Motor neuron (in vitro differentiated cells): Measurements from ENCODE around the gene ADAM17. TPM values are rescaled to one million over a fixed set of nuclear protein-coding genes. Genes with fewer than 3 reads are reported as not detected.
"Not testable (repeated sequence)": the region's sequence is repeated elsewhere in the genome, so short reads cannot be mapped to it uniquely, and the experiment has no call there.

Experiments used
- ATAC-seq, 8 experiments: fragments of 200-7000 bp; cut with Tn5 transposase; replicated peaks in 6 of 8; 2 replicates each; pipeline ENCODE4 v1.8.0; 2021; ENCODE audit warnings: mild to moderate bottlenecking in 8 of 8, moderate library complexity in 8 of 8
- H3K27ac ChIP-seq, 2 donors: fragments of 250-450 bp; sonication (Bioruptor Pico); 2 replicates each; pipeline ENCODE4 v1.9.0; 2021; ENCODE audit warnings: antibody characterized with exemption in 2 of 2, mild to moderate bottlenecking in 2 of 2, moderate library complexity in 1 of 2
- H3K4me1 ChIP-seq, 2 donors: fragments of 250-450 bp; sonication (Bioruptor Pico); replicated peaks in 1 of 2; 2 replicates each; pipeline ENCODE4 v1.6.1; 2021; ENCODE audit warnings: antibody characterized with exemption in 2 of 2, mild to moderate bottlenecking in 2 of 2, moderate library complexity in 1 of 2
- H3K4me3 ChIP-seq, 5 donors: fragments of 250-450 bp; sonication (Bioruptor Pico); 2 replicates each; pipeline ENCODE4 v1.9.0; 2021; ENCODE audit warnings: antibody characterized with exemption in 5 of 5, mild to moderate bottlenecking in 5 of 5, moderate library complexity in 4 of 5
- WGBS, 10 experiments: fragments of 450-650 bp; shearing (Covaris generic); methylation state at CpG; one replicate each; pipeline ENCODE4 v1.0.0; 2022; 5-methylcytosine and 5-hydroxymethylcytosine counted together
- in situ Hi-C, 9 experiments: fragments of 400-800 bp; cut with MboI; loops; one replicate each; pipeline ENCODE4 v1.15.0; 2021; ENCODE audit warnings: low sequenced_read_pairs in 9 of 9, low pct_unique_long_range_greater_than_20kb in 2 of 9; ENCODE audit not compliant: unreplicated experiment in 9 of 9
- total RNA-seq, 8 experiments: library from RNA; unstranded; fragments of 300-600 nt; gene quantifications; 2 replicates each; pipeline versions ENCODE4 v1.2.3 to v1.2.4, GENCODE V29; 2022

ADAM17 gene
- total RNA-seq, 8 experiments from 2014 or later, result 24.2 to 59.7 (median 34.1) TPM

DNA sequence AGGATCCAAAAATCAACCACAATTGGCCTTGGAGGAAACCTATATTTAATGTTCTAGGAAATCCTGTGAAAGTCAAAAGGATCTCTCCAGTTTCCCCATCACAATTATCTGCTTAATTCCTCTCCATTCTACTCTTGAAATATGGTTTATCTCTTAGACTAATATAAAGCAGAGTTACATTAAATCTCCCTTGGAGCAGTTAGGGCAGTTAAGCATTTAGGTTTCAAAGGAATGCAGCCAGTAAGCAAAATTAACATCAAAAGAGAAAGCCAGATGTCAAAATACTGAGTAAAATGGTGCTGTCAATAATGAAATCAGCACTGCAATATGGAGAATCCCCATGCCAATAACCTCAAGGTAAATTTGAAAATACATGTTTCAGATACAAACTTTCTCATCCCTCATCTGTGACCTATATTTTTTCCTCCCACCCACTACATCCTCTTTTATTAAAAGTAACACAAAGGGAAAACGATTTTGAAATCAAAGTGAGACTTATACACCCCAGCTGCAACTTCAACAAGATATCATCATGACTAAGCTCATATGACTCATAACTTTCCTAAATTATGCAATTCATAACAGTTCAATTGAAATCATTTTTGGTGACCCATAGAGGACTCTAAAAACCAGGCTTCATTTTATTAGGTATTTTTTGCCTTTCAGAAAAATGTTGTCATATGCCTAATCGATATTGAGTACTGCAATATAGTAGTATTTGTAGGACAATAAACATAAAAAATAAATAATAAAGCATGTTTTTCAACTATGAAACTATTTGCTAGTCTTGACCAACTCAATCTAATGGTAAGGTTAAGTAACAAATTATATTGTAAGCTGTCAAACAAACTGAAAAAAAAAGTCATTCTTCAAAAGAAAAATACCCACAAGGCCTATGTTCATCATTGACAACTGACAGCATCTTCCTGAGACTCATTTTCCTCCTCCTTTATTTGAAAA, 3.1 kb downstream of the ADAM17 start:
- H3K4me3 ChIP-seq, result peak overlapping the region in 1 of 5 donors; percentile 17
- in situ Hi-C loops, result no loop called here
- H3K27ac ChIP-seq, result no peak overlapping the region
- no peak for ATAC-seq
- 0 to 100% (median 55%) methylated on average over 1 to 2 of the region's 2 CpGs for WGBS, 10 experiments
- peaks cover 13 to 22% of the 10 kb centered on the region in 2 donors for H3K4me1 ChIP-seq

DNA sequence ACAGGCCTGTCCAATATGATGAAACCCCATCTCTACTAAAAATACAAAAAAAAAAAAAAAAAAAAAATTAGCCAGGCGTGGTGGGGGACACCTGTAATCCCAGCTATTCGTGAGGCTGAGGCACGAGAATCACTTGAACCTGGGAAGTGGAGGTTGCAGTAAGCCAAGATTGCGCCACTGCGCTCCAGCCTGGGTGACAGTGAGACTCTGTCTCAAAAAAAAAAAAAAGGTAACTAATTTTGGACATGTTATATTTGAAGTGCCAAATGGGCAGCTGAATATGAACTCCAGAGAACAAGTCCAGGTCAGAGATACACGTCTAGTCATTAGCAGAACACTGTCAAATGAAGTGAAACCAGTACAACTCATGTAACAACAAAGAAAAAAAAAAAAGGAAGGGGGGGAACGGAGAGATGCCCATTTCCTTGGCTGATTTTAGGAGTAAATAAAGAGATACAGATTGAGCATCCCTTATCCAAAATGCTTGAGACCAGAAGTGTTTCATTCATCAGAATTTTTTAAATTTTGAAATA, 4.7 kb downstream of the ADAM17 start:
- H3K27ac ChIP-seq, in situ Hi-C loops, H3K4me3 ChIP-seq, ATAC-seq: not testable (repeated sequence)
- H3K4me1 ChIP-seq, result peaks cover 11 to 22% of the 10 kb centered on the region in 2 donors
- 74 to 100% (median 80%) methylated on average over 2 to 7 of the region's 7 CpGs; no CpG with 5 or more reads in 1 of the 10 experiments for WGBS, 10 experiments

DNA sequence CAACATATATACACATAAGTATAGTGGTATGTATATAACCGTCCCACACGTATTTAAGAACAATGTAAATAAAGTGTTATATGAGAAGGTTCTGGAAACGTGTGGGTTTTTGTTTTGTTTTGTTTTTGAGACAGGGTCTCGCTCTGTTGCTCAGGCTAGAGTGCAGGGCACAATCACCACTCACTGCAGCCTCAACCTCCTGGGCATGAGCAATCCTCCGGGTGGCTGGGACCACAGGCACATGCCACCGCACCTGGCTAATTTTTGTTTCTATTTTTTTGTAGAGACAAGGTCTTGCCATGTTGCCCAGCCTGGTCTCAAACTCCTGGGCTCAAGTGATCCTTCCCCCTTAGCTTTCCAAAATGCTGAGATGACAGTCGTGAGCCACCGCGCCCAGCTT, 6.2 kb downstream of the ADAM17 start:
- H3K4me3 ChIP-seq, result no peak overlapping the region
- in situ Hi-C loops, result no loop called here
- H3K27ac ChIP-seq, result no peak overlapping the region
- 80 to 100% (median 98%) methylated on average over 1 to 9 of the region's 9 CpGs for WGBS, 10 experiments
- ATAC-seq, result no peak
- H3K4me1 ChIP-seq, result peaks cover 11 to 19% of the 10 kb centered on the region in 2 donors

DNA sequence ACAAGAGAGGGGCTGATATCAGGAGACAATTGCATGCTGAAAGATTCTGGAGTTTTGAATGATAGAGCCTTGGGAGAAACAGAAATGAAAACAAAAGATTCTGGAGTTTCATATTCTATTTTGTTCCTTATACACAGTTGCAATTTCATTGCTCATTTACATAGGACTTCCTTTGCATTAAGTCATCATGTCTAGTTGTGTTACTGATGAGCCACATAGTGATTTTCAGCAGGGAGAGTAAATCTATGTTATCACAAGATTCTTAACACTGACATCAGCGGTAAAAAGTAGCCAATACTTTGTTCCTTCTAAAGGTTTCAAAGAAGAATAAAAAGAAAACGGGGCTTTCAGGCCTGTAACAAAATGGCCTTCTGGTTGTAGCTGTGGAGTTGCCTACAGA, 7.1 kb downstream of the ADAM17 start:
- in situ Hi-C loops, result no loop called here
- ATAC-seq, result peak in 5 of 8 experiments; percentile 19 to 73 (median 39)
- no peak overlapping the region for H3K27ac ChIP-seq
- 29 to 100% (median 86%) methylated on average over 1 to 2 of the region's 2 CpGs; no CpG with 5 or more reads in 1 of the 10 experiments for WGBS, 10 experiments
- no peak overlapping the region for H3K4me3 ChIP-seq
- peaks cover 7 to 10% of the 10 kb centered on the region in 2 donors for H3K4me1 ChIP-seq

DNA sequence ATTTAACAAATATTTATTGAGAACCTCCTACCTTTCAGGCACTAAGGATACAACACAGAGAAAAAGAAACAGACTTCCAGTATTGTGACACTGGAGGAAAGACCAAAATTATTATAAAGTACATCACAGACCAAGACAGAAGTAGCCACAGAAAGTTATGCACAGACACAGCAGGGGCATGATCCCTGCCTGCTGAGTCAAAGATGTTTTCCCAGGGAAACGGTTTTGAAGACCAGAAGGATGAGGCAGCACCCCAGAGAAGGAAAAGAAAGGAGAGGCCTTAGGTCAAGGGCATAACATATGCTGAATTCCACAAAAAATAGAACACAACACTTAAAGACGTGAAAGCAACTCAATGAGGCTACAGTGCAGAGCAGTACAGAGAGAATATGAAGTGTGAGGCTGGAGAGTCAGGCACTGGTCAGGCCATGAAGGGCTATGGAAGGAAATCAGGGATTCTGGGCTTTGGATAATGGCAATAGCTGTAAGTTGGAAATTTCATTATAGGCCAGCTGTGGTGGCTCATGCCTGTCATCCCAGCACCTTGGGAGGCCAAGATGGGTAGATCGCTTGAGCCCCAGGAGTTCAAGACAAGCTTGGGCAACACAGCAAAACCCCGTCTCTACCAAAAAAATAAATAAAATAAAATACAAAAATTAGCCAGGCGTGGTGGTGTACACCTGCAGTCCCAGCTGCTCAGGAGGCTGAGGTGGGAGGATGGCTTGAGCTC, 8.2 kb downstream of the ADAM17 start:
- peak in 1 of 8 experiments; percentile 33 for ATAC-seq
- no peak overlapping the region for H3K4me3 ChIP-seq
- H3K4me1 ChIP-seq, result peaks cover 2 to 4% of the 10 kb centered on the region in 2 donors
- no peak overlapping the region for H3K27ac ChIP-seq
- in situ Hi-C loops, result no loop called here
- 0 to 94% (median 68%) methylated on average over 1 to 4 of the region's 5 CpGs; no CpG with 5 or more reads in 2 of the 10 experiments for WGBS, 10 experiments

DNA sequence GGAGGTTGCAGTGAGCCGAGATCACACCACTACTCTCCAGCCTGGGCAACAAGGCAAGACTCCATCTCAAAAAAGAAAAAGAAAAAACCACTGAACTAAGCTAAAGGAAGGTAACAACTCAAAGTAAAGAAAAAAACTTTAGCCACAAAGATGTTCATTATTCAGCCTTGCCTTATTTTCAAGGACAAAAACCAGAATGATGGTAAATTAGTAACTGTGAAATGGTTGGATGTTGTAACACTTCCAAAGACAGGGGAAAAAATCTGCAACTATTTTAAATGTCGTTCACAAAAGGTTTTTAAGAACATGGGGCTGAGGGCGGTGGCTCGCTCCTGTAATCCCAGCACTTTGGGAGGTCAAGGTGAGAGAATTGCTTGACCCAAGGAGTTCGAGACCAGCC, 10.1 kb downstream of the ADAM17 start:
- H3K4me1 ChIP-seq, result no peaks in the 10 kb centered on the region
- H3K27ac ChIP-seq, result no peak overlapping the region
- 44 to 100% (median 95%) methylated on average over 1 to 4 of the region's 5 CpGs for WGBS, 10 experiments
- no peak for ATAC-seq
- in situ Hi-C loops, result no loop called here
- H3K4me3 ChIP-seq, result no peak overlapping the region

DNA sequence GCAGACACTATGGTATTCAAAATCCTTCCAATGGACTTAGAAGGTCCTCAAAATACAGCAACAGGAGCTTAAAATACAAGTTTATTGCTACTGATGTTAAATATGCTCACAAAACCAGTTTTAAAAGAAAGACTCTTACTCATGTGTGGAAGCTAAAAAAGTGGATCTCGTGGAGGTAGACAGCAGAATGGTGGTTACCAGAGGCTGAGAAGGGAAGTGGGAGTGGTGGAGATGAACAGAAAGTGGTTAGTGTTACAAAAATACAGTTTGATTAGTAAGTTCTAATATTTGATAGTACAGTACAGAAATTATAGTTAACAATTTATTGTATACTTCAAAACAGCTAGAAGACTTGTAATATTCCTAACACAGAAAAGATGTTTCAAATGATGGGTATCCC, 12.1 kb downstream of the ADAM17 start:
- Histone ChIP-seq H3K4me3 (no peak overlapping the region), H3K4me1 (no peaks in the 10 kb centered on the region), H3K27ac (no peak overlapping the region)
- in situ Hi-C loops, result no loop called here
- WGBS, 10 experiments, result 75 to 100% (median 100%) methylated on average over 1 of the region's 1 CpG; no CpG with 5 or more reads in 3 of the 10 experiments
- ATAC-seq, result no peak

DNA sequence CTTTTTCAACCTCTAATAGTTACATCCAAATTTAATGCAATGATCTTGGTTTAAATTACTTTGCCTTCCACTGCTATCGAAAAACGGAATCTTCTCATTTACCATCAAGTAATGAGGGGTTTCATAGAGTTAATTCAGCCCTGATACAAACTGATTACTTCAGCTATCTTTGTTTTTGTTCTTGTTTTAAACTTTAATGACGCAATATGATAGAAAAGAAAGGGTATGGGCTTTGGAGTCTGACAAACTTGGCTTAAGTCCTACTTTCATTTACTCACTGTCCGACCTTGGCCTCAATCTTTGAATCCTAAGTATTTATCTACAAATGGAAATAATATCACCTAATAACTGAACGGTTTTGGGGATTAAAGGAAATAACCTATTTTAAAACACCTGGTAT, 16.1 kb downstream of the ADAM17 start:
- 76 to 100% (median 91%) methylated on average over 3 to 5 of the region's 5 CpGs for WGBS, 10 experiments
- ATAC-seq, result no peak
- no peak overlapping the region for H3K27ac ChIP-seq

DNA sequence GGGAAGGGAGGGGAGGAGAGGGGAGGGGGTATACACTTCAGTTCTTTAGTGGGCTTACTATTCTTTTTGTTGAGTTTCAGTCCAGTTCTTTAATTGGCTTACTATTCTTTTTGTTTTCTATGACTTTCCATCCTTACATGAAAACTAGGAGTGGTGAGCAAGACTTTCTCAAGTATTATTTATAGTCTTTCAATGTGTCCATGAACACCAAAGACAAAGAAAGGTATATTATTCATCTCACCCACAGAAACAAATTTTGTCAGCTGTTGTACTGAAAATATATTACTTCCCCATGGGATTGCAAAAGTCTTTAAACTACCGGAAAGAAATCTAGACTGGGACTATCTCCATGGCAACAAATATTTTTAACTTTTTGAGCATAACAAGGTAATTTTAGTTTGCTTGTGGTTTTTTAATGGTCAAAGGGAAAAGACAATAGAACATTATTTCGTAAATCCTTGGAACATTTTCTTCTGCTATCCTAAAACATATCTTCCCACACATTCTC, 17.6 kb downstream of the ADAM17 start:
- in situ Hi-C loops, result no loop called here
- no peak overlapping the region for H3K27ac ChIP-seq
- ATAC-seq, result peak in 1 of 8 experiments; percentile 46
- no peaks in the 10 kb centered on the region for H3K4me1 ChIP-seq
- WGBS, 10 experiments, result 9 to 100% (median 87%) methylated on average over 1 to 2 of the region's 2 CpGs; no CpG with 5 or more reads in 1 of the 10 experiments
- no peak overlapping the region for H3K4me3 ChIP-seq

More for the DNA sequence above, 16.1 kb downstream of the ADAM17 start:
- Histone ChIP-seq H3K4me1 (no peaks in the 10 kb centered on the region), H3K4me3 (no peak overlapping the region)
- in situ Hi-C loops, result no loop called here

DNA sequence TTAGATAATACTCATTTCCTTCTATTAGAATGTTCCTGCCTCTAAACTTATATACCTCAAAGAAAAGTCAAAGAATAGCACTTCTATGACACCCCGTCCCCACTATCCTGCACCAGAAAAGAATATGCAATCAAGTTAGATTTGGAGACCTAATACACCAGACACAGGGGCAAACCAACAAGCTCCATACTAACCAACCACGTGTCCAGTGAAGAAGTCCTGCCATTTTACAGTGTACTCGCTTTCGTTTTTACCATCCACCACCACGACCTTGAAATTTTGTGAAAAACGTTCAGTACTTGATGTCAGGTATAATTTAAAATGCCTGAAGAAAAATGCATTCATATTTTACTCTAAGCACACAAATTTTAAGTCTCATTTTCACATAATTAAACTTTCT, 19.1 kb downstream of the ADAM17 start:
- in situ Hi-C loops, result no loop called here
- no peak overlapping the region for H3K27ac ChIP-seq
- no peak for ATAC-seq
- no peak overlapping the region for H3K4me3 ChIP-seq
- WGBS, 10 experiments, result 40 to 97% (median 94%) methylated on average over 1 to 6 of the region's 6 CpGs; no CpG with 5 or more reads in 1 of the 10 experiments
- no peaks in the 10 kb centered on the region for H3K4me1 ChIP-seq

DNA sequence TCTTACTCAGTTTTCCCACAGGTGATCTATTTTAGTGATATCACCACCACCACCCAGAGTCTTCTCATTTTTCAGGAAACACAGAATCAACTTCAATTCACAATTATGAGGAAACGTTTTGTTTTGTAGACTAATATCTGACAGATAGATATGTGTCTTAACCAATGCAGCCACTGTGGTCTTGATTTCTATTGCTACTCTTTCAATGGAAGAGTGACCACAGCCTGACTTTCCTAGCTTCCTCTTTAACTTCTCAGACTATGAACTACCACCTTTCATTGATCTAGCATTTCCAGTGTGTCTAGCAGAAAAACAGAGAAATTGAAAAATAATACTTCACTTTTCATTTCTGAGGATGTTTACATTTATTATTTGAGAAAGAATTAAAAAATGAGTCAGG, 20.5 kb downstream of the ADAM17 start:
- no peak for ATAC-seq
- H3K4me1 ChIP-seq, result no peaks in the 10 kb centered on the region
- in situ Hi-C loops, result no loop called here
- H3K27ac ChIP-seq, result no peak overlapping the region
- 33 to 100% (median 89%) methylated on average over 1 of the region's 1 CpG; no CpG with 5 or more reads in 2 of the 10 experiments for WGBS, 10 experiments
- H3K4me3 ChIP-seq, result no peak overlapping the region

DNA sequence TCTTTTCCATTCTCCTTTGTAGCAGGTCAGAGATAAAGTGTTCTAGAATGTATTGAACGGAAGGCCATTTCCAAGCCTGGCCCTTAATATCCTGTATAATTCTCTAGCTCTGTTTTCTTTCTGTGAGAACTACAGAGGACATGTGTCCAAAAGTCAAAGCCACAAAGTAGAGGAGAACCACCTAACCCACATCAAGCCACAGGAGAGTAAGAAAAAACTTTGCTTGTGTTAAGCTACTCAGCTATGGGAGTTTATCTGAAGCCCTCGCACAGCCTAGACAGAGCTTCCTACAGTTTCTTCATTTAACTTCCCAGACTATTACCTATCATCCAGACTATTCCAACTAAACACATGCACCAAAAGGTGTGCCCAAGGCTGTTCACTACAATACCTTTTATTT, 22.0 kb downstream of the ADAM17 start:
- no peaks in the 10 kb centered on the region for H3K4me1 ChIP-seq
- in situ Hi-C loops, result no loop called here
- no peak for ATAC-seq
- WGBS, 10 experiments, result 90 to 100% (median 100%) methylated on average over 1 to 2 of the region's 2 CpGs; no CpG with 5 or more reads in 2 of the 10 experiments
- no peak overlapping the region for H3K4me3 ChIP-seq
- no peak overlapping the region for H3K27ac ChIP-seq

DNA sequence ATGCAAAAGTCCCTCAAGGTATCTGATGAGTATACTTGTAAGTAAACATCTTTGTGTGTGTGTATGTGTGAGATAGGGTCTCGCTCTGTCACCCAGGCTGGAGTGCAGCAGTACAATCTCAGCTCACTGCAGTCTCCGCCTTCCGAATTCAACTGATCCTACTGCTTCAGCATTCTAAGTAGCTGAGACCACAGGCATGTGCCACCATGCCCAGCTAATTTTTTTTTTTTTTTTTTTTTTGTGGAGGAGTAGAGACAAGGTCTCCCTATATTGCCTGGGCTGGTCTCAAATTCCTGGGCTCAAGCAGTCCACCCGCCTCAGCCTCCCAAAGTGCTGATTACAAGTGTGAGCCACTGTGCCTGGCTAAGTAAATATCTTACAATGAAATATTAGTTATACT, 23.2 kb downstream of the ADAM17 start:
- in situ Hi-C loops, result no loop called here
- ATAC-seq, result peak in 2 of 8 experiments; percentile 31 to 35
- WGBS, 10 experiments, result 89 to 100% (median 100%) methylated on average over 1 to 3 of the region's 4 CpGs; no CpG with 5 or more reads in 4 of the 10 experiments

More for the DNA sequence above, 23.2 kb downstream of the ADAM17 start:
- H3K4me1 ChIP-seq, result no peaks in the 10 kb centered on the region
- no peak overlapping the region for H3K27ac ChIP-seq
- no peak overlapping the region for H3K4me3 ChIP-seq
